Lower leg skin (tissue), 4 donors: ENCODE results near the gene RASL11B. TPM values are rescaled to one million over a fixed set of nuclear protein-coding genes. Genes with fewer than 3 reads are reported as not detected.
"Not testable (repeated sequence)": the region's sequence is repeated elsewhere in the genome, so short reads cannot be mapped to it uniquely, and the experiment has no call there.

Source experiments
- DNase-seq, 2 donors: peaks; one replicate each; pipeline ENCODE4 v3.0.0-alpha.2; 2019; ENCODE audit warnings: low spot score in 2 of 2
- H3K4me3 ChIP-seq: fragments of 200-600 bp; sonication (generic); 2 replicates; pipeline ENCODE4 v1.5.1; 2017; ENCODE audit warnings: mild to moderate bottlenecking, low read depth; ENCODE audit not compliant: poor library complexity, severe bottlenecking
- CTCF ChIP-seq, 3 donors: fragments of 450-650 bp; IDR thresholded peaks; one replicate each; pipeline ENCODE4 v1.5.1; 2016; ENCODE audit warnings: antibody characterized with exemption in 3 of 3, mild to moderate bottlenecking in 3 of 3, moderate library complexity in 2 of 3
- POLR2A ChIP-seq, 2 donors: fragments of 450-650 bp; IDR thresholded peaks; one replicate each; pipeline ENCODE4 v1.6.1; 2016 to 2017; ENCODE audit warnings: antibody characterized with exemption in 2 of 2, mild to moderate bottlenecking in 1 of 2, moderate library complexity in 1 of 2
- WGBS, 2 donors: methylation state at CpG; one replicate each; pipeline ENCODE4 v1.1.5; 2018; 5-methylcytosine and 5-hydroxymethylcytosine counted together
- intact Hi-C: fragments of 100-400 bp; cut with DNase I; formaldehyde crosslinking; loops from one replicate; pipeline ENCODE4 v1.15.0; 2023; ENCODE audit warnings: low total_unique reads
- total RNA-seq, 4 donors: library from RNA; depleted of rRNA; stranded (reverse); fragments of >200 nt; gene quantifications; one replicate each; pipeline ENCODE4 v1.1.0, GENCODE V29; 2016

Gene RASL11B
- total RNA-seq, 4 donors from 2014 or later: 0.80 to 4.0 (median 2.3) TPM

GRCh38 chr4:52824603-52825459, 37.3 kb upstream of the RASL11B start:
- TF ChIP-seq POLR2A (IDR thresholded peaks at IDR 0.05) (no peak), CTCF (IDR thresholded peaks at IDR 0.05) (no peak)
- WGBS, 2 donors: 72 to 79% methylated on average over 11 to 12 of the region's 12 CpGs
- intact Hi-C loops: no loop called here
- H3K4me3 ChIP-seq: no peak overlapping the region
- DNase-seq: no peak

- no peak for TF ChIP-seq POLR2A (IDR thresholded peaks at IDR 0.05)
- no peak for TF ChIP-seq CTCF (IDR thresholded peaks at IDR 0.05)
- no peak for DNase-seq
- intact Hi-C loops: no loop called here
- 64 to 71% methylated on average over 3 of the region's 3 CpGs for WGBS, 2 donors
- no peak overlapping the region for H3K4me3 ChIP-seq
These were observed 36.5 kb upstream of the RASL11B start for GRCh38 chr4:52825460-52826090.

- 40 to 62% methylated on average over 3 of the region's 3 CpGs for WGBS, 2 donors
- DNase-seq: no peak
- TF ChIP-seq CTCF (IDR thresholded peaks at IDR 0.05): no peak
- no peak for TF ChIP-seq POLR2A (IDR thresholded peaks at IDR 0.05)
- intact Hi-C loops: no loop called here
- no peak overlapping the region for H3K4me3 ChIP-seq
These were observed 28.1 kb upstream of the RASL11B start for GRCh38 chr4:52833941-52834525.

GRCh38 chr4:52834641-52835456, 27.3 kb upstream of the RASL11B start:
- 92 to 95% methylated on average over 8 of the region's 8 CpGs for WGBS, 2 donors
- DNase-seq, intact Hi-C loops, H3K4me3 ChIP-seq: not testable (repeated sequence)

GRCh38 chr4:52836120-52836519, 26.0 kb upstream of the RASL11B start:
- intact Hi-C loops: no loop called here
- H3K4me3 ChIP-seq: no peak overlapping the region
- WGBS, 2 donors: 85% methylated on average over 3 of the region's 3 CpGs
- DNase-seq: no peak
- TF ChIP-seq POLR2A (IDR thresholded peaks at IDR 0.05) (no peak), CTCF (IDR thresholded peaks at IDR 0.05) (no peak)
